HG03571 (cell line): ENCODE measurements around the gene HSP90AB1.
"Not testable (repeated sequence)": the region's sequence is repeated elsewhere in the genome, so short reads cannot be mapped to it uniquely, and the experiment has no call there.

Experiments used
- ATAC-seq: cut with Tn5 transposase; IDR thresholded peaks from one replicate; pipeline ENCODE4 v1.9.1; 2021; ENCODE audit not compliant: unreplicated experiment

HSP90AB1 gene

DNA sequence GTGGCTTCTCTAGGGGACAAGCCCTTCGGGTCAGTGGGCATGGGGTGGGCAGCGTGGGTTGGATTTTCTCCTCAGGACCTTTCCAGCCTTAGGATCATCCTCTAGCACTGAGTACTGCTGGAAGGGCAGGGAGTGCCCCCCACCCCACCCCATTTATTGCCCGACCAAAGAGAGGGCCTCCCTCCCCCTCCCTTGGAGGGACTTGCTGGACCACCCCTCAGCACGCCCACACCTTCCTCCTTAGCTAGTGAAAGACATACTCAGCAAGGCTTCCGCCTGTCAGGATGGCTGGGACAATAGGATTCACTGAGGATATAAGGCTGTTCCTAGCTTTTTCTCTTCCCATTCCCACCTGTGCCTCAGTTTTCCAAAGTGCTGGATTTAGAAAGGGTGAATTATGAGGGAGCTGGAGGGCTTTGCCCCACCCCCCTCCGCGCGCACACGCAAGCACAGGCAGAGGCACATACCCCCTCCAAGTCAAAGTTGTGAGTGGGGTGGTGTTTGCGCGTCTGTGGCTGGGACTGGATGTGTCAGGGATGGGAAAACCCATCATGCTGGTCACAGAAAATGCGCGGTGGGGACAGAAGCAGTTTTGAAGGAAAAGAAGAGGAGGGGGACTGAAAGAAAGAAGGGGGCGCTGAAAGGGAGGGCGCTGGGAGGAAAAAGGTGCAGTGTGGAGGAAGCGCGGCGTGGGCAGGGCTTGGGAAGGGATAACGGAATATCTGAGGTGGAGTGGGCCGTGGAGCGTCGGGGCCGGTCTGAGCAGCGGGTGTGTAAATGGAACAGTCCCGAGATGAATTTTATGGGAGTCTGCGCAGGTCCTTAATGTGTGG is 24.2 kb upstream of the HSP90AB1 start:
- ATAC-seq = no peak

GRCh38 chr6:44223319-44224028 is 23.4 kb upstream of the HSP90AB1 start, which contains the start of gene SLC29A1:
Gene SLC29A1, plus strand, starts transcription at chr6:44223595. Its CDS starts 3,719 bp downstream, at chr6:44227314.
- peak; percentile 40 for ATAC-seq

- ATAC-seq = no peak
Measured at GRCh38 chr6:44224029-44224964, 22.6 kb upstream of the HSP90AB1 start.

DNA sequence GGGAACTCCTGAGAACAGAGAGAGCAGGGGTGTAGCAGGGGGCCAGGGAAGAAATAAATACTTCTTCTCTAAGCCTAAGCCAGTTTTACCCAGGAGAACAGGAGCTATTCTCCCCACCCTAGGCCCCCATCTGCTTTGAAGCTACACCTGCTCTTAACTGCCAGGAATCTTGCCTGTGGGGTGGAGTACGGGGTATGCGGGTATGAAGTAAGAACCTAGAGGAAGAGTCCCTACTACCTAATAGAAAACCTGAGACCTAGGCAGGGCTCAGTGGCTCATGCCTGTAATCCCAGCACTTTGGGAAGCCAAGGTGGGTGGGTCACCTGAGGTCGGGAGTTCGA is 22.0 kb upstream of the HSP90AB1 start:
- ATAC-seq = no peak

GRCh38 chr6:44225579-44226325 is 21.1 kb upstream of the HSP90AB1 start:
- ATAC-seq = no peak

GRCh38 chr6:44226368-44227147 is 20.3 kb upstream of the HSP90AB1 start:
- no peak for ATAC-seq

GRCh38 chr6:44227148-44227793 is 19.6 kb upstream of the HSP90AB1 start:
- ATAC-seq = no peak

GRCh38 chr6:44228031-44228430 is 18.9 kb upstream of the HSP90AB1 start:
- ATAC-seq = no peak

GRCh38 chr6:44228433-44228832 is 18.5 kb upstream of the HSP90AB1 start:
- no peak for ATAC-seq

- ATAC-seq = no peak
Measured at GRCh38 chr6:44228836-44229235, 18.1 kb upstream of the HSP90AB1 start.

DNA sequence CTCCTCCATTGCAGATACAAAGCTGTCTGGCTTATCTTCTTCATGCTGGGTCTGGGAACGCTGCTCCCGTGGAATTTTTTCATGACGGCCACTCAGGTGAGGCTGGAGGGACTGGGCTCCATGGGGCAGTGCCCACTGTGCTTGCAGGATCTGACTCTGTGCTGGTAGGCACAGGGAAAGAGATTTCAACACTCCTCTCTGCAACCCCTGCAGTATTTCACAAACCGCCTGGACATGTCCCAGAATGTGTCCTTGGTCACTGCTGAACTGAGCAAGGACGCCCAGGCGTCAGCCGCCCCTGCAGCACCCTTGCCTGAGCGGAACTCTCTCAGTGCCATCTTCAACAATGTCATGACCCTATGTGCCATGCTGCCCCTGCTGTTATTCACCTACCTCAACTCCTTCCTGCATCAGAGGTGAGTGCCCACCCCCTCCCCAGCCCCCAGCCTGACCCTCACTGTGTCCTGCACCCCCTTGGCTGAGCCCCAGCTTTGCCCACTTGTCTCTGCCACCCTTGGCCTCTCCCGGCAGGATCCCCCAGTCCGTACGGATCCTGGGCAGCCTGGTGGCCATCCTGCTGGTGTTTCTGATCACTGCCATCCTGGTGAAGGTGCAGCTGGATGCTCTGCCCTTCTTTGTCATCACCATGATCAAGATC is 17.4 kb upstream of the HSP90AB1 start:
- no peak for ATAC-seq

GRCh38 chr6:44230034-44230675 is 16.7 kb upstream of the HSP90AB1 start:
- no peak for ATAC-seq

DNA sequence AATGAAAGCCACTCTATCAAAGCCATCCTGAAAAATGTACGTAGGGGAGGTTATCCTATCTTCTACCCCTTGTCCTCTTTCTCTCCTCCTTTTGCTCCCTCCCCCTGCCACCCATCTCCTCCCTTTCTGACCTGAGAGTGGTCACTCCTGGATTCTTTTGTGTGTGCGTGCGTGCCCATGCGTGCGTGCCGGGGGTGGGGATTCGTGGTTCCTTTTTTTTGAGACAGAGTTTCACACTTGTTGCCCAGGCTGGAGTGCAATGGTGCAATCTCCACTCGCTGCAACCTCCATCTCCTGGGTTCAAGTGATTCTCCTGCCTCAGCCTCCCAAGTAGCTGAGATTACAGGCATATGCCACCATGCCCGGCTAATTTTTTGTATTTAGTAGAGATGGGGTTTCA is 15.5 kb upstream of the HSP90AB1 start:
- not testable (repeated sequence) for ATAC-seq

DNA sequence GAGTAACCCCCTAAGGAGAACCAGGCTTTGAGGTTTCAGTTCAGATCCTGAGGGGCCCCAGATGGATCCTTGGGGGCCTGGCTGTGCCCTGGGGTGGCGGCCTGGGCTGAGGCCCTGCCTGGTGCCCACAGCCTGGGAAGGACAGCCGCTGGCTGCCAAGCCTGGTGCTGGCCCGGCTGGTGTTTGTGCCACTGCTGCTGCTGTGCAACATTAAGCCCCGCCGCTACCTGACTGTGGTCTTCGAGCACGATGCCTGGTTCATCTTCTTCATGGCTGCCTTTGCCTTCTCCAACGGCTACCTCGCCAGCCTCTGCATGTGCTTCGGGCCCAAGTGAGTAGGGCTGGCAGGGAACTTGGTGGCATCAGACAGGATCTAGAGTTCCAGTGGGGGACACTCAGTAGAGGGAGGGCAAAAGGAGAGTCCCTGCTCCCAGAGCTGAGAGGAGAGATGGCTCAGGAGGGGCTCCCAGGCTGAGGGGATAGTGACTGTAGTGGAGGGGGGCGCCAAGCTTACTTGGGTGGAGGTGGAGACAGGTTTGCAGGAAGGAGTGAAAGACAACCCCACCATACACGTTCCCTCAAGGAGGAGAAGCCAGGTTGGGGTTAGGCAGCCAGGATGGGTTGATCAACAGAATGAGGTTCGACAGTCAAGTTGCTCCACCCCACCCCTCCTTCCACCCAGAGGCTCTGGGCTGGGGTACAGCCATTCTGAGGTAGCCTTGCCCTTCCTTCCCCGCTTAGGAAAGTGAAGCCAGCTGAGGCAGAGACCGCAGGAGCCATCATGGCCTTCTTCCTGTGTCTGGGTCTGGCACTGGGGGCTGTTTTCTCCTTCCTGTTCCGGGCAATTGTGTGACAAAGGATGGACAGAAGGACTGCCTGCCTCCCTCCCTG is 14.0 kb upstream of the HSP90AB1 start:
- ATAC-seq = no peak

DNA sequence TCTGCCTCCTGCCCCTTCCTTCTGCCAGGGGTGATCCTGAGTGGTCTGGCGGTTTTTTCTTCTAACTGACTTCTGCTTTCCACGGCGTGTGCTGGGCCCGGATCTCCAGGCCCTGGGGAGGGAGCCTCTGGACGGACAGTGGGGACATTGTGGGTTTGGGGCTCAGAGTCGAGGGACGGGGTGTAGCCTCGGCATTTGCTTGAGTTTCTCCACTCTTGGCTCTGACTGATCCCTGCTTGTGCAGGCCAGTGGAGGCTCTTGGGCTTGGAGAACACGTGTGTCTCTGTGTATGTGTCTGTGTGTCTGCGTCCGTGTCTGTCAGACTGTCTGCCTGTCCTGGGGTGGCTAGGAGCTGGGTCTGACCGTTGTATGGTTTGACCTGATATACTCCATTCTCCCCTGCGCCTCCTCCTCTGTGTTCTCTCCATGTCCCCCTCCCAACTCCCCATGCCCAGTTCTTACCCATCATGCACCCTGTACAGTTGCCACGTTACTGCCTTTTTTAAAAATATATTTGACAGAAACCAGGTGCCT is 13.3 kb upstream of the HSP90AB1 start:
- ATAC-seq = no peak

GRCh38 chr6:44234101-44235025 is 12.5 kb upstream of the HSP90AB1 start:
- no peak for ATAC-seq
